Lung (tissue), 12 donors: ENCODE measurements around the gene INTS4. TPM values are rescaled to one million over a fixed set of nuclear protein-coding genes. Genes with fewer than 3 reads are reported as not detected.
"Not testable (repeated sequence)": the region's sequence is repeated elsewhere in the genome, so short reads cannot be mapped to it uniquely, and the experiment has no call there.

Source experiments
- ATAC-seq: fragments of 200-7000 bp; cut with Tn5 transposase; one replicate; pipeline ENCODE4 v1.9.1; 2020; ENCODE audit warnings: moderate number of reproducible peaks; ENCODE audit not compliant: insufficient read depth, low FRiP score
- DNase-seq, 3 donors: peaks; one replicate each; pipeline ENCODE4 v3.0.0-alpha.2; 2013 to 2017
- H3K27ac ChIP-seq, 2 donors: one replicate each; pipeline ENCODE4 v1.5.1; 2013; ENCODE audit warnings: mild to moderate bottlenecking in 2 of 2, moderate library complexity in 2 of 2, control low read depth in 1 of 2, inconsistent platforms in 1 of 2, low read depth in 1 of 2, low read length in 1 of 2
- H3K27me3 ChIP-seq, 3 donors: one replicate each; pipeline ENCODE4 v1.5.1; 2013; ENCODE audit warnings: low read length in 2 of 3; ENCODE audit not compliant: control insufficient read depth in 3 of 3, insufficient read depth in 3 of 3
- H3K36me3 ChIP-seq, 4 donors: one replicate each; pipeline ENCODE4 v1.5.1; 2013; ENCODE audit warnings: low read length in 4 of 4, mild to moderate bottlenecking in 1 of 4, moderate library complexity in 1 of 4; ENCODE audit not compliant: control insufficient read depth in 4 of 4, insufficient read depth in 4 of 4
- H3K4me1 ChIP-seq, 5 donors: one replicate each; pipeline ENCODE4 v1.5.1; 2013; ENCODE audit warnings: low read length in 5 of 5, mild to moderate bottlenecking in 2 of 5, moderate library complexity in 1 of 5; ENCODE audit not compliant: control insufficient read depth in 5 of 5, insufficient read depth in 5 of 5
- H3K4me3 ChIP-seq: one replicate; pipeline ENCODE4 v1.5.1; 2013; ENCODE audit warnings: mild to moderate bottlenecking, control low read depth, moderate library complexity
- H3K9ac ChIP-seq, 2 donors: one replicate each; pipeline ENCODE4 v1.5.1; 2013; ENCODE audit warnings: low read length in 2 of 2, control low read depth in 1 of 2; ENCODE audit not compliant: insufficient read depth in 1 of 2
- H3K9me3 ChIP-seq, 4 donors: one replicate each; pipeline ENCODE4 v1.5.1; 2013; ENCODE audit warnings: low read length in 3 of 4, mild to moderate bottlenecking in 1 of 4, moderate library complexity in 1 of 4; ENCODE audit not compliant: control insufficient read depth in 4 of 4, insufficient read depth in 3 of 4
- WGBS, 2 donors: extraction: QIAGEN DNeasy Blood & Tissue Kit; methylation state at CpG; one replicate each; pipeline ENCODE4 v1.1.7; 2013; 5-methylcytosine and 5-hydroxymethylcytosine counted together
- polyA plus RNA-seq, 2 donors: library from polyadenylated mRNA; stranded (reverse); fragments of 200-250 nt; gene quantifications; one replicate each; pipeline ENCODE4 v1.2.1, GENCODE V29; 2013
- total RNA-seq, 2 donors: library from RNA; depleted of rRNA in 1 of 2; stranded (reverse); fragments of >200 nt in 1 of 2; gene quantifications; one replicate each; pipeline ENCODE4 v1.2.1, GENCODE V29; 2014 to 2021
- TF ChIP-seq, protein P1 (sequence below): IDR thresholded peaks from 2 replicates; pipeline ENCODE4 v1.5.1; 2012; ENCODE audit warnings: mild to moderate bottlenecking; ENCODE audit errors: control extremely low read depth, extremely low read depth
- donor health status: control.
- donor health status: control.
- donor health status: Bipolar disorder and iron deficiency.
- donor health status: healthy.
- donor health status: DM: yes; HTN: yes; CAD: no.

Gene INTS4
- total and polyA plus RNA-seq, 4 donors = 15.8 to 56.2 (median 22.9) TPM

DNA sequence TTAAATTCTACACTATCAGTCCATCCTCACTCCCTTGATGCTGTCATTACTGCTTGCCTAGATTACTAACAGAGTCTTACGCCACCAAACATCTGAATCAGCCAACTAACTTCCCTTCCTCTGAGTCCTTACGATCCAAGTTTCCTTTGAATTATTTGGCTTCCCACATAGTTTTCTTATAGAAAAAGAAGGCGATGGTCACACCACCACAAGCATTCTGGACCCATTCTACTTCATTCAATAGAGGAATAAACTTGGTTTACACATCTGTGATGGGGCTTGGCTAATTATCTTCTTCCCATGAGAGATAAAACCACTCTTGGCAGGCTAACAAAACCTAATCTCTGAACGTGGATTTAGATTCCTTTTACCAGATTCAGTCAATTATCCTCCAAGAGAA lies 35.0 kb downstream of the INTS4 start:
- Histone ChIP-seq H3K36me3 (peaks cover under 1 to 22% (median 9%) of the 10 kb centered on the region in 4 donors), H3K27me3 (no peaks in the 10 kb centered on the region), H3K4me3 (no peak overlapping the region), H3K27ac (no peak overlapping the region), H3K9me3 (no peaks in the 10 kb centered on the region), H3K9ac (no peak overlapping the region), H3K4me1 (no peaks in the 10 kb centered on the region)
- DNase-seq (no peak), ATAC-seq (no peak)
- 76 to 82% methylated on average over 4 of the region's 4 CpGs for WGBS, 2 donors
- TF ChIP-seq, protein P1, sequence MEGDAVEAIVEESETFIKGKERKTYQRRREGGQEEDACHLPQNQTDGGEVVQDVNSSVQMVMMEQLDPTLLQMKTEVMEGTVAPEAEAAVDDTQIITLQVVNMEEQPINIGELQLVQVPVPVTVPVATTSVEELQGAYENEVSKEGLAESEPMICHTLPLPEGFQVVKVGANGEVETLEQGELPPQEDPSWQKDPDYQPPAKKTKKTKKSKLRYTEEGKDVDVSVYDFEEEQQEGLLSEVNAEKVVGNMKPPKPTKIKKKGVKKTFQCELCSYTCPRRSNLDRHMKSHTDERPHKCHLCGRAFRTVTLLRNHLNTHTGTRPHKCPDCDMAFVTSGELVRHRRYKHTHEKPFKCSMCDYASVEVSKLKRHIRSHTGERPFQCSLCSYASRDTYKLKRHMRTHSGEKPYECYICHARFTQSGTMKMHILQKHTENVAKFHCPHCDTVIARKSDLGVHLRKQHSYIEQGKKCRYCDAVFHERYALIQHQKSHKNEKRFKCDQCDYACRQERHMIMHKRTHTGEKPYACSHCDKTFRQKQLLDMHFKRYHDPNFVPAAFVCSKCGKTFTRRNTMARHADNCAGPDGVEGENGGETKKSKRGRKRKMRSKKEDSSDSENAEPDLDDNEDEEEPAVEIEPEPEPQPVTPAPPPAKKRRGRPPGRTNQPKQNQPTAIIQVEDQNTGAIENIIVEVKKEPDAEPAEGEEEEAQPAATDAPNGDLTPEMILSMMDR = no peak

DNA sequence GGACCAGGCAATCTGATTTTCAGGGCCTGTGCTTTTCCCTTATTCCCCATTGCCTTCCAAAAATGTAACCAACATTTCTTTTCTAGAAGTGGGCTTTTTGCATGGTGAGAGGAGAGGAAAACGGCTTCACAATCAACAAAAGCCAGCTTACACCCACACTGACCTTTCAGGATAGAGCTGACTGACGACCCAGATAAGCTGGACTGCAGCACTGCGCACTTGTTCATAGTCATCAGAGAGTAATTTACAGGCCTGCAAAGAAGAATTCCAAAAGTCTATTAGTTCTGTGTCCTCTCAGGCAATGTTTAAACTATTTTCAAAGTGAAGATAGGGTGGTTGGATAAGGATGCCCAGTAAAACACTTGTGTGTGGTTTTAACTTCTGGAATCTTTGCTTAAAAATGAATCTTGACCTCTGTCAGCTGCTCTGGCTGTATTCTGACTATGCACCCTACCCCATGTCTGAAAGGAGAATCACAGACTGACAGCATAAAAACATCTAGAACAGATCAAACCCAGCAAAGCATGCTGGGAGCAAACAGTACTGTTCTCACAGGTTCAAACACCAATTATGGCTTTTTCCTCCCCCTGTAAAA lies 35.8 kb downstream of the INTS4 start:
- not testable (repeated sequence) for ATAC-seq
- peaks cover 4 to 25% (median 9%) of the 10 kb centered on the region in 4 donors for H3K36me3 ChIP-seq
- WGBS, 2 donors = 83 to 95% methylated on average over 3 of the region's 3 CpGs

DNA sequence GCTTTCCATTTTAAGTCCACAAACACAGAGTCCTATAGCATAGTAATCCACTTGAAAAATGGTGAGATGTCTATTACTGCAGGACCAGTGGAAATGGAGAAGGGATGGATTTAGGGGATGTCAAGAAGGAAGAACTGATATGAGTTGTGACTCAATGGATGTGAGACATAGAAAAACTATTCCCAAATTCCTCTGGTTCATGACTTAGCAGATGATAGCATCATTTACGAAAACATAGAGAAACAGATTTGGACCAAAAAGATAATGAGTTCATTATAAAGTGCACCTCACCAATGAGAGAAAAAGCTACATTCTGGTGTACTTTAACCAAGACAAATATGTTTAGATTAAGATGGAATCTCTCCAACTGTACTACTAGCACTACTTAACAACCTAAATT lies 51.2 kb downstream of the INTS4 start:
- H3K4me3 ChIP-seq, H3K9ac ChIP-seq, H3K36me3 ChIP-seq, H3K4me1 ChIP-seq, H3K27ac ChIP-seq, ATAC-seq, DNase-seq, H3K9me3 ChIP-seq, H3K27me3 ChIP-seq: not testable (repeated sequence)
- 96 to 97% methylated on average over 1 of the region's 1 CpG for WGBS, 2 donors

More for the DNA sequence above, 35.8 kb downstream of the INTS4 start:
- not testable (repeated sequence) for H3K9ac ChIP-seq, DNase-seq, H3K4me1 ChIP-seq, H3K27ac ChIP-seq, H3K27me3 ChIP-seq, H3K9me3 ChIP-seq, H3K4me3 ChIP-seq

DNA sequence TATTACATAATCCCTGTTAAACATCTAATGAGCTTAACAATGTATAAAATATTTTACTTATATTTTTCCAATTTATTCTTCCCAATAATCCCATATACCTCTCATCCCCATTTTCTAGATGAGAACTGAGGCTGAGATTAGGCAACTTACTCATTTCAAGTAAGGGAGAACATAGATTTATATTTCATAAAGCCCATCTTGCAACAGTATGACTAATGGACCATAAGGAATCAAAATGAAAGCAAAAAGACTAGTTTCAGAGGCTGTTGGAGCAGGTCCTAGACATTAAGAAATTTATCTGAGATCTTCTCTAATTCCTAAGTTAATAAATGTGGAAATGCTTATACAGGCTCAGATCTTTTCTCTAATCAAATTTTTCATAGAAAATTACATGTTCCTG lies 52.0 kb downstream of the INTS4 start:
- not testable (repeated sequence) for H3K4me3 ChIP-seq, H3K9ac ChIP-seq, H3K27me3 ChIP-seq, H3K36me3 ChIP-seq, H3K4me1 ChIP-seq, ATAC-seq, H3K27ac ChIP-seq, H3K9me3 ChIP-seq, DNase-seq

DNA sequence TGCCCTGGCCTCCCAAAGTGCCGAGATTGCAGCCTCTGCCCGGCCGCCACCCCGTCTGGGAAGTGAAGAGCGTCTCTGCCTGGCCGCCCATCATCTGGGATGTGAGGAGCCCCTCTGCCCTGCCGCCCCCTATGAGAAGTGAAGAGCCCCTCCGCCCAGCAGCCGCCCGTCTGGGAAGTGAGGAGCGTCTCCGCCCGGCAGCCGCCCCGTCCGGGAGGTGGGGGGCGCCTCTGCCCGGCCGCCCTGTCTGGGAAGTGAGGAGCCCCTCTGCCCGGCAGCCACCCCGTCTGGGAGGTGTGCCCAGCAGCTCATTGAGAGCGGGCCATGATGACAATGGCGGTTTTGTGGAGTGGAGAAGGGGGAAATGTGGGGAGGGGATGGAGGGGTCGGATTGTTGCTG lies 60.9 kb downstream of the INTS4 start:
- ATAC-seq = not testable (repeated sequence)

DNA sequence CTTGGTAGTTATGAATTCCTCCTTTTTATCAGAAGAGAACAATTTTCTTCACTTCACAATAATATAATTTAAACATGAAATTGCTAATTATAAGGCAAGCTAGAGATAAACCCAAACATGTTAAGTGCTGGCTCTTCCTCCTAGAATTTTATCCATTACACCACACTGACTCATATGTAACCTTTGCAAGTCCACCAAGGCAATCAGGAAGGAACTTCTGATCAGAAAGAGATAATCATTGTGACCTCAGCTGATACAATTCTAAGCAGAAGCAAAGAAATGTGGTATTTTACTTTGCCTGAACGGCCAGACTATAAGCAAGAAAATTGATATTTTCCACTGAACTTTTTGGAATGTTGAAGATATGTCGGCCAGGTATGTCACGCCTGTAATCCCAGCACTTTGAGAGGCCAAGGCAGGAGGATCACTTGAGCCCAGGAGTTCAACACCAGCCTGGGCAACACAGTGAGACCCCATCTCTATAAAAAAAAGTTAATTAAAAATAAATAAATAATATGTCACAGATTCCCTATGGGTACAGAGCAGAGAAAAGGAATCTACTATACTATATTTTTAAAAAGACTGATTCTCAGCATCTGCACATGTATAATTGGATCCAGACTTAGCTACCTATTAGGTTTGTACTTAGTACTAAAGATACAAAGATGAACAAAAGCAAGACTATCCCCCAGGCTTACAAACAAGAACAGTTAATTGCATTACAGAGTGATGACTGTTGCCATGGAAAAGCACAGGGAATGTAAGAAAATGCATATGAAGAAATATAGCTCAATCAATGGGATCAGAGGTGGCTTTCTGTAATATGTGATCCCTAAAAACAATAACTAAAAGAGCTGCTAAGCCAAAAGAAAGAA lies 63.9 kb downstream of the INTS4 start:
- H3K27ac ChIP-seq, ATAC-seq, H3K9ac ChIP-seq, H3K4me1 ChIP-seq, H3K27me3 ChIP-seq, H3K4me3 ChIP-seq, H3K9me3 ChIP-seq, DNase-seq: not testable (repeated sequence)
- H3K36me3 ChIP-seq = peaks cover 2 to 13% (median 6%) of the 10 kb centered on the region in 4 donors
- 82 to 86% methylated on average over 3 of the region's 3 CpGs for WGBS, 2 donors

More for the DNA sequence above, 60.9 kb downstream of the INTS4 start:
- WGBS, 2 donors = 95% methylated on average over 24 of the region's 24 CpGs
- not testable (repeated sequence) for H3K4me3 ChIP-seq, H3K27me3 ChIP-seq, H3K9ac ChIP-seq, H3K27ac ChIP-seq, DNase-seq, H3K36me3 ChIP-seq, H3K9me3 ChIP-seq, H3K4me1 ChIP-seq

DNA sequence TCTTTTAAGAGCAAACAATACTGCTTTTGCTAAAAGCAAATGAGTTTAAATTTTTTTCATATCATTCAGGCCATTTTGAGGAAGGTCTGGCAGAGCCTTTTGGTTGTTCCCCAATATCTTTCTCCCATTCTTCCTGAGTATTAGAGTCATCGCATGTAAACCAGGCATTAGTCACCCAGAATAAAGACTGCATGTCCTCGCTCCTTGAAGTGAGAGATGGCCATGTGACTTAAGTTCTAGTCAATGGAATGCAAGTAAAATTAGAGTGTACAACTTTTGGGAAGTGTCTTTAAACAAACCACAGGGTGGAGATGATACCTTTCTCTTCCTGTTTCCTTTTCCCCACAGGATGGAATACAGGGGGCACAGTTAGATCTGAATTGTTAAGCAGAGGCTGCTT lies 76.8 kb downstream of the INTS4 start:
- H3K9me3 ChIP-seq, H3K9ac ChIP-seq, ATAC-seq, H3K27ac ChIP-seq, H3K27me3 ChIP-seq, DNase-seq, H3K36me3 ChIP-seq, H3K4me1 ChIP-seq, H3K4me3 ChIP-seq: not testable (repeated sequence)
- WGBS, 2 donors = no CpG with 5 or more reads among the region's 2 CpGs
